ENCODE data around the gene CCDC186. TPM values are rescaled to one million over a fixed set of nuclear protein-coding genes. Genes with fewer than 3 reads are reported as not detected.

CCDC186 gene
- 10 to 100 TPM in 1 of 2 experiments, 1 to 10 TPM in 1; 9.1 to 13.9 TPM for total RNA-seq

DNA sequence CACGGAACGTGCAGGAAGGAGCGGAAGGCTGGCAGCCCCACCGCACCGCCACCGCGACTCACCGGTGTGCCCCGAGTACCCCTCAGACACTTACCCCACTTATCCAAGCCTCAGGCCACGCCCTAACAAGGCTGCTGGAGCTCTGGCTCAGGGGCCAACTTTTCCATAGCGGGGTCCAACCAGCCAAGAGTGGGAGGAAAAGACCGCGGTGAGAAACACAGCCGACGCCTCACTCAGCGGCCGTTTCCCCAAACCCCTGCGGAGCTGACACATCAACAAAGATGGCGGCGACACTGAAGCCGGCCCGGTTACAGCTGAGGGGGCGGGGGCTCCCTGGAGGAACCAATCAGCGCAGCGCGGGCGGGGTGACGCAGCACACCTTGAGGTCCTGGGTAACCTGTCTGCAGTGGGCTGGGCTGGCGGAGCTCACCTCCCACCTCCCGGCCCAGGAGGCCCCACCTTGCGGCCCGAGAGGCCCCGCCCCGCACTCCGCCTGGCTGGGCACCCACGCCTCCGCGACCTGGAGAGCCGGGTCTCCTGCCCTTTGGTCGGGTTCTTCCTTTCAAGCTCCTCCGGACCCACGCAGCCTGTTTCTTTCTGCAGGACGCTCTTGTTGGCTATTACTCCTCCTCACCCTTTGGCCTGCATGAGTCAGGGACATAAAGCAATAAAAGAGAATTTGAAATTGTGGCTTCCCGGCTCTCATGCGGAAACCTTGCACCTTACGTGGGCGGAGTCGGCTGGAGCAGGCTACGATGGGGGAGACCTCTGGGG lies at the start of gene CCDC186:
Gene CCDC186 (minus strand): TSS at position 283 of the 774 bp plus-strand sequence. CDS start 10,935 bp downstream, outside the sequence.
- ChIA-PET POLR2A (interaction anchor here (0.5 to 1.5 kb wide), 3 partner anchors 29 to 495 kb away, joined by 3 read pairs; partner anchors contain the start of gene CASP7), CTCF (interaction anchor here (0.6 to 1.2 kb wide), 5 partner anchors 14 to 363 kb away, joined by 3 to 4 read pairs (median 3); no protein-coding TSS in a partner anchor)
- DNase-seq (peak; percentile 99), ATAC-seq (peak; percentile 100)
- Mint-ChIP-seq H3K36me3 (ENCODE audit: low read depth) (peaks cover 4% of the 10 kb centered on the region), H3K4me1 (peaks cover 32% of the 10 kb centered on the region), H3K27me3 (no peaks in the 10 kb centered on the region), H3K27ac (peak within 1 kb of the TSS; percentile 99), H3K4me3 (peak within 1 kb of the TSS; percentile 100), H3K9me3 (ENCODE audit: low read depth) (no peaks in the 10 kb centered on the region)
- intact Hi-C loops (cut with DNase I, micrococcal nuclease), result loop anchor here (1.0 to 5.0 kb wide), 11 partner anchors 319 to 765 kb away; partner anchors contain the start of genes DCLRE1A (in 2 of the 2), NHLRC2 (in 2 of the 2), TRUB1 (in 2 of the 2) and CASP7 (in 1 of the 2)

DNA sequence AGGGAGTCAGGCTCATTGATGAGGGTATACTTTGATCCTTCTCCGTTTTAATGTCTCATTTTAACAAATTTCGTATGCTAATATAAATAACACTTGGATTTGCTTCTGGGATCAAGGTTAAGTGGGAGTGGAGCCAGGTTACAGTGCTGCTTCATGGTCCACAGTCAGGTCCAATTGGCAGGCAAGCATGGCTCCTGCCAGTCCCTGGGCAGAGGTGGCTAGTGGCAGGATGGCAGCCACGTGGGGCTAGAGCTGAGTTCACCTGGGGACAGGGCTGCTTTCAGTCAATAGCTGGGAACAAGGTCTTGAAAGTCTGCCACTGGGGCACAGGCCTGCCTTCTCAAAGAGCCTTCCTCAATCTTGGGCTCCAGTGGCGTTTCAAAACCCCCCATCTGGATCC lies 49.1 kb upstream of the CCDC186 start:
- intact Hi-C loops (cut with DNase I, micrococcal nuclease), result no loop called here
- no peak for ATAC-seq
- no peaks in the 10 kb centered on the region for H3K9me3 Mint-ChIP-seq (ENCODE audit: low read depth)
- ChIA-PET CTCF (interaction anchor here (0.7 to 1.3 kb wide), 3 partner anchors 8 to 80 kb away, joined by 3 read pairs; no protein-coding TSS in a partner anchor), POLR2A (no interaction called here)
- no peak overlapping the region for H3K4me3 Mint-ChIP-seq
- H3K27me3 Mint-ChIP-seq, result peaks cover 25% of the 10 kb centered on the region
- no peak for DNase-seq
- H3K36me3 Mint-ChIP-seq (ENCODE audit: low read depth), result no peaks in the 10 kb centered on the region
- H3K27ac Mint-ChIP-seq, result no peak overlapping the region
- no peaks in the 10 kb centered on the region for H3K4me1 Mint-ChIP-seq

DNA sequence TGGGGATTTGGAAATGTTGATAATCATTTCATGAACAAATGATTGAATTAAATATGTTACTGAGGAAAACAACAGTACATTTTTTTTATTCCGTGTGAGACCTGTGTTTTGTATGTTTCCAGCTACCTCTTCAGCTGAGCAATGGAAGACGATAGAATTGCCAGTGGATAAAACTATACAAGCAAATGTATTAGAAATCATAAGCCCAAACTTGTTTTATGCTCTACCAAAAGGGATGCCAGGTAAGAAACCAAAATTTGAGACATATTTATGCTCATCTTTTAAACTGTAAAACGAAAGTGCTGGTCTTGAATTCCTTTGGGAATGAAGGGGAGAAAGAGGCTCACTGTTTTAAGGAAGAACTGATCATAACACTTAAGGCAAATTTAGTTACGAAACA lies 47.2 kb upstream of the CCDC186 start:
- ChIA-PET CTCF (no interaction called here), POLR2A (no interaction called here)
- H3K4me1 Mint-ChIP-seq, result no peaks in the 10 kb centered on the region
- ATAC-seq (no peak), DNase-seq (no peak)
- H3K36me3 Mint-ChIP-seq (ENCODE audit: low read depth), result no peaks in the 10 kb centered on the region
- no peaks in the 10 kb centered on the region for H3K9me3 Mint-ChIP-seq (ENCODE audit: low read depth)
- peaks cover 21% of the 10 kb centered on the region for H3K27me3 Mint-ChIP-seq
- H3K27ac Mint-ChIP-seq, result no peak overlapping the region
- intact Hi-C loops (cut with DNase I, micrococcal nuclease), result no loop called here
- no peak overlapping the region for H3K4me3 Mint-ChIP-seq

DNA sequence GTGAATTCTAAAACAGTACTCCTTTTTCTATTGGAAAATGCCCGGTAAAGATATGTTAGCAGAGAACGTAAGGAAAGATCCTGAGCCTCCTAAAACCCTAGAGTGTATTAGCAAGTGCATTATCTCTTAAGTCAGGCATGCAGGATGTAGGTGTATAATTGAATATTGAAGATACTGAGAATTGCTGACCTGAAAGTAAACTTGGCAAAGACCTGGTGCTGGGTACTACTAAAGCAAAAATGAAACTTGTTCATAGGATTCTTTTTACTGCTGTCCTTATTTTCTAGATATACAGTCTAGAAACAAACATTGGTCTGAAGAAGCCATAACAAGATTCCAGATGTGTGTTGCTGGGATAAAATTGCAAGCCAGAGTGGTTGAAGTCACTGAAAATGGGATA lies 46.3 kb upstream of the CCDC186 start:
- no peak overlapping the region for H3K27ac Mint-ChIP-seq
- no peaks in the 10 kb centered on the region for H3K36me3 Mint-ChIP-seq (ENCODE audit: low read depth)
- no peaks in the 10 kb centered on the region for H3K9me3 Mint-ChIP-seq (ENCODE audit: low read depth)
- ChIA-PET CTCF (interaction anchor here (0.6 kb wide), 1 partner anchor 103 kb away, joined by 4 read pairs; no protein-coding TSS in a partner anchor), POLR2A (no interaction called here)
- ATAC-seq (no peak), DNase-seq (no peak)
- H3K4me3 Mint-ChIP-seq, result no peak overlapping the region
- H3K4me1 Mint-ChIP-seq, result no peaks in the 10 kb centered on the region
- peaks cover 21% of the 10 kb centered on the region for H3K27me3 Mint-ChIP-seq
- intact Hi-C loops (cut with DNase I, micrococcal nuclease), result no loop called here

DNA sequence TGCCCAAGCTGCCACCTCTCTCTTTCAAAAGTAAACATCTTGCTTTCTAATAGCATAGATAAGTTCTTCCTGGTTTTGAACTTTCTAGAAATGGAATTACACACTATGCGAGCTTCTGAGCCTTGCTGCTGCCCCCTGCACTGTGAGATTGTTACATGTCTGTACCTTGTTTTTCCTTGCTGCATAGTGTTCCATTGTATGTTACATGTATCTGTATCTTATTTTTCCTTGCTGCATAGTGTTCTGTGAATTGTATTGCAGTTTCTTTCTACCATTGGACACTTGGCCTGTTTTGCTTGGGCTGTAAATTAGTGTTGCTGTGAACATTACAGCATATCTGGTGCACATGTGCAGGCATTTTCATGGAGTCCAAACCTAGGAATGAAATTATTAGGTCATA lies 41.0 kb upstream of the CCDC186 start:
- ChIA-PET POLR2A (interaction anchor here (0.6 kb wide), 1 partner anchor 407 kb away, joined by 3 read pairs; no protein-coding TSS in a partner anchor), CTCF (no interaction called here)
- no peak overlapping the region for H3K27ac Mint-ChIP-seq
- intact Hi-C loops (cut with DNase I, micrococcal nuclease), result no loop called here
- DNase-seq, result no peak
- H3K27me3 Mint-ChIP-seq, result peaks cover 5% of the 10 kb centered on the region
- H3K4me1 Mint-ChIP-seq, result no peaks in the 10 kb centered on the region
- no peaks in the 10 kb centered on the region for H3K36me3 Mint-ChIP-seq (ENCODE audit: low read depth)
- H3K4me3 Mint-ChIP-seq, result no peak overlapping the region
- no peak for ATAC-seq
- H3K9me3 Mint-ChIP-seq (ENCODE audit: low read depth), result no peaks in the 10 kb centered on the region

DNA sequence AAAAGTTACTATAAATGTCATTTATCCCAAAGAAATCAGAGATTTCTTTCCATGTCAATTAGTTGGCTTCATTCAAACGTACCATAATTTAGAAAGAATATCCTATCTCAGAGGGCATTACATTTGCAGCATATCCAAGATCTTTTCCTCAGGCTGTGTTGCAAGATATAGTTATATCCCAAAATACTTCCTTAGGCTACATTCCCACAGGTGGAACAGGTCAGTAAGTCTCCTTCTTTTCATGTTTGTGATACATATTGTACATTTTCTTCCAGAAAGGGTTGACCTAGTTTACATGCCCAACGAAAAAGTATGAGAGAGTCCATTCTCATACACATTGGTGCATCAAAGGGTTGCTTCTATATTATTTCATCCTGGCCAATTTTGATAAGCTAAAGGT lies 38.1 kb upstream of the CCDC186 start:
- Mint-ChIP-seq H3K9me3 (ENCODE audit: low read depth) (no peaks in the 10 kb centered on the region), H3K27me3 (no peaks in the 10 kb centered on the region), H3K27ac (no peak overlapping the region), H3K4me1 (no peaks in the 10 kb centered on the region), H3K4me3 (no peak overlapping the region), H3K36me3 (ENCODE audit: low read depth) (no peaks in the 10 kb centered on the region)
- intact Hi-C loops (cut with DNase I, micrococcal nuclease), result no loop called here
- ATAC-seq, result no peak
- ChIA-PET POLR2A (no interaction called here), CTCF (no interaction called here)
- no peak for DNase-seq

DNA sequence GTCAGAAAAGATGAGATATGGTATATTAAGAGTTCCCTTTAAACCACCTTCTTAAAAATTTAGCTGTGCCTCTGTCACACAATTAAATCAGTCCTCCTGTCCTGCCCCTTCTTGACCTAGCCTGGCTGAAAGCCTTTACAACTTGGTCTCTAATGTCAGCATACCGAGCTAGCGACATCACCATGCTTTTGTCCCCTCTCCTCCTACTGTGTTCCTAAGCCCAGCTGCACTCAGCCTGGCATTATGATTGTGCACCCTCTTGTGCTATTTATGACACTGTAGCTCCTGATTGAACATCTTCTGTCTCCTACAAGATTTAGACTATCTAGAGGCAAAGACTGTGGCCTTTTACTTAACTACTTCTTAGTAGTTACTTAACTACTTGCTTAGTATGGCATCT lies 34.3 kb upstream of the CCDC186 start:
- no peaks in the 10 kb centered on the region for H3K4me1 Mint-ChIP-seq
- intact Hi-C loops (cut with DNase I, micrococcal nuclease), result no loop called here
- ATAC-seq (no peak), DNase-seq (no peak)
- peaks cover 2% of the 10 kb centered on the region for H3K27me3 Mint-ChIP-seq
- ChIA-PET POLR2A (no interaction called here), CTCF (interaction anchor here (0.6 kb wide), 1 partner anchor 121 kb away, joined by 4 read pairs; no protein-coding TSS in a partner anchor)
- H3K27ac Mint-ChIP-seq, result no peak overlapping the region
- no peaks in the 10 kb centered on the region for H3K36me3 Mint-ChIP-seq (ENCODE audit: low read depth)
- no peaks in the 10 kb centered on the region for H3K9me3 Mint-ChIP-seq (ENCODE audit: low read depth)
- H3K4me3 Mint-ChIP-seq, result no peak overlapping the region

DNA sequence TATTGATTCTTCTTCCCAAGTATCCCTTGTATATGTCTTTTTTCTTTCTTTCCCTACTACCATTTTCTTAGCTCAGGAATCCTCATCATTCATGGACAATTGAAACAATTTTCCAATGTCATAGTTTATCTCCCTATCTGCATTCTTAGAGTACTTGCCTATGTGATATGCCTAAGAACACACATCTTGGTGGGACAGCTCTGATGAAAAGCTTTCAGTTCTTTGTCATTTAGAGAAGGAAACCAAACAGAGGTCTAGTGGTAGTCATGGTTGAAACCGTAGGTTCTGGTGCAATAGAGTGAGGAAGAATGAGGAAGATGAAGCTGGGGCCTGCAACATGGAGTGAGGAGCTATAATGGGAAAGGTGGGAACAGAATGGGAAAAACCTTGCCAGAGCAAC lies 33.3 kb upstream of the CCDC186 start:
- intact Hi-C loops (cut with DNase I, micrococcal nuclease), result no loop called here
- no peak overlapping the region for H3K27ac Mint-ChIP-seq
- POLR2A ChIA-PET, result no interaction called here
- CTCF ChIA-PET, result interaction anchor here (0.6 kb wide), 1 partner anchor 22 kb away, joined by 3 read pairs; no protein-coding TSS in a partner anchor
- H3K36me3 Mint-ChIP-seq (ENCODE audit: low read depth), result no peaks in the 10 kb centered on the region
- no peaks in the 10 kb centered on the region for H3K9me3 Mint-ChIP-seq (ENCODE audit: low read depth)
- H3K4me1 Mint-ChIP-seq, result no peaks in the 10 kb centered on the region
- peaks cover 2% of the 10 kb centered on the region for H3K27me3 Mint-ChIP-seq
- H3K4me3 Mint-ChIP-seq, result no peak overlapping the region
- DNase-seq, result no peak
- ATAC-seq, result no peak

DNA sequence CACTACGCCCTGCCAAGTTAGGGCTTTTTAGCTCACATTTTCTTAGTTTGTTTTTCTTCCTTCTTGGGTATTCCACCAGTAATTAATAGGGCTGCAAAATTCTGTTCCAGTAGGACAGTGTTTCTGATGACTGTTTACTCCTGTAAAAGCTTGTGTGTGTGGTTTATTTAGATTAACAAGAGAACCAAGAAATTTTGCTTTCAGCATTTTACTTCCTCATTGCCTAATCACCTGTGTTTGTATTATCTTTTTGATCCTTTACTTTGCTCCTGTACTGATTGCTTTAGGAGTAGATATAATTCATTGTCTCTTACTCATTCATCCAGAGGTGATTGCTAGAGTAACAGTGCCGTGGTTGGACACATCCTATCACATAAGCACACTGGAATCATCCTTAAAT lies 32.9 kb upstream of the CCDC186 start:
- Mint-ChIP-seq H3K9me3 (ENCODE audit: low read depth) (no peaks in the 10 kb centered on the region), H3K4me1 (no peaks in the 10 kb centered on the region), H3K4me3 (no peak overlapping the region), H3K27me3 (peaks cover 2% of the 10 kb centered on the region), H3K36me3 (ENCODE audit: low read depth) (no peaks in the 10 kb centered on the region), H3K27ac (no peak overlapping the region)
- DNase-seq (no peak), ATAC-seq (no peak)
- ChIA-PET CTCF (interaction anchor here (0.6 kb wide), 1 partner anchor 22 kb away, joined by 3 read pairs; no protein-coding TSS in a partner anchor), POLR2A (no interaction called here)
- intact Hi-C loops (cut with DNase I, micrococcal nuclease), result no loop called here

DNA sequence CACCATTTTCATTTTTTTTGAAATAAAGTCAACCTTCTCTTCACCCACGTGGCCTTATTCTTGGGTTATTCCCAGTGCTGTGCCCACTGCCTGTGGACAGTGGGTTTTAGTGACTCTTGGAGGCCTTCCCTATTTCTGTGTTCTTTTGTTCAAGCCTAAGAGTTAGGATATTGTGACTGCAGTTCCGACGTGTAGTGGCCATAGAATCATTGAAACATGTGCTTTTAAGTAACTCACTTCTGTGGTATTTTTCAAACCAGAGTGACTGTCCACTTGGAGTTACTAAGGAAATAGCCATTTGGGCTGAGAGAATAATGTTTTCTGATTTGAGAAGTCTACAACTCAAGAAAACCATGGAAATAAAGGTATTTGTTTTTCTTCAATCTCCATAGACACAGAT lies 28.8 kb upstream of the CCDC186 start:
- Mint-ChIP-seq H3K36me3 (ENCODE audit: low read depth) (no peaks in the 10 kb centered on the region), H3K4me1 (no peaks in the 10 kb centered on the region), H3K9me3 (ENCODE audit: low read depth) (no peaks in the 10 kb centered on the region), H3K4me3 (no peak overlapping the region), H3K27me3 (peaks cover 8% of the 10 kb centered on the region), H3K27ac (no peak overlapping the region)
- intact Hi-C loops (cut with DNase I, micrococcal nuclease), result no loop called here
- ATAC-seq (no peak), DNase-seq (no peak)
- ChIA-PET POLR2A (no interaction called here), CTCF (no interaction called here)

DNA sequence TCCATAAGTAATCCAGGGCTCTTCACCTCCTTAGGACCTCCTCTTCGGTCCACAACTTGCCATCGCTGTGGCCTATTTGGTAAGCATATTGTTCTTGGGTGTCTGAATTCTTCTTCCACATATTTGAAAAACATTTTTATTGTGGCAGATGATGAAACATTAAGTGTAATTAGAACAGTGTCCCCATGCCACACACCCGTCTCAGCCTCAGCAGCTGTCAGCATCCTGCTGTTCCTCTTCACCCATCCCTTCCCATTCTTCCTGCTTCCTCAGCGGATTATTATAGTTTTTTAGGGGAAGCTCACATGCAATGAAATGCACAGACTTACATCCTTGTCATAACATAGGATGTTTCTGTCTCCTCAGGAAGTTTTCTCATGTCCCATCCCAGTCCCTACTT lies 25.2 kb upstream of the CCDC186 start:
- Mint-ChIP-seq H3K4me1 (peaks cover 3% of the 10 kb centered on the region), H3K27ac (no peak overlapping the region), H3K4me3 (no peak overlapping the region), H3K9me3 (ENCODE audit: low read depth) (no peaks in the 10 kb centered on the region), H3K27me3 (peaks cover 16% of the 10 kb centered on the region), H3K36me3 (ENCODE audit: low read depth) (no peaks in the 10 kb centered on the region)
- DNase-seq (no peak), ATAC-seq (no peak)
- intact Hi-C loops (cut with DNase I, micrococcal nuclease), result no loop called here
- ChIA-PET CTCF (no interaction called here), POLR2A (no interaction called here)

DNA sequence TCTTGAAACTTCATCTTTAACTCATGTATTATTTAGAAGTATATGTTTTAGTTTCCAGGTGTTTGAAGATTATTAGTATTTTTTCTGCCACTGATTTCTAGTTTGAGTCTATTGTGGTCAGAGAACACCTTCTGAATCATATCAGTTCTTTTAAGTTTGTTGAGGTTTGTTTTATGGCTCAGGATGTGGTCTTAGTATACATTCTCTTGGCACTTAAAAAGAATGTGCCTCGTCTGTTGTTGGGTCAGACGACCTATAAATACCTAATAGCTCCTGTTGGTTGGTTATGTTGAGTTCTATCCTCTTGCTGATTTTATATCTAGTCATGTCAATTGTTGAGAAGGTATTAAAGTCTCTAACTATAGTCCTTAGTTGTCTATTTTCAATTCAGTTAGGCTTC lies 21.1 kb upstream of the CCDC186 start:
- Mint-ChIP-seq H3K27ac (no peak overlapping the region), H3K9me3 (ENCODE audit: low read depth) (no peaks in the 10 kb centered on the region), H3K36me3 (ENCODE audit: low read depth) (no peaks in the 10 kb centered on the region), H3K4me1 (peaks cover 3% of the 10 kb centered on the region), H3K27me3 (peaks cover 11% of the 10 kb centered on the region), H3K4me3 (no peak overlapping the region)
- POLR2A ChIA-PET, result no interaction called here
- intact Hi-C loops (cut with DNase I, micrococcal nuclease), result no loop called here
- no peak for DNase-seq
- ATAC-seq, result no peak
- CTCF ChIA-PET, result no interaction called here

All from activated CD4-positive, alpha-beta T cell treated with anti-CD3 and anti-CD28 coated beads for 36 hours (primary cell).